Endothelial cell of umbilical vein (primary cell): ENCODE data around the gene GRID1. TPM values are rescaled to one million over a fixed set of nuclear protein-coding genes. Genes with fewer than 3 reads are reported as not detected.

Experiments used
- BruUV-seq: library from RNA; stranded (reverse); fragments of 400-500 nt; replicated peaks from 2 replicates; lab custom pipeline; 2021; lab: Mats Ljungman, UMichigan
- CTCF ChIA-PET: fragments of 300-600, 350-600 bp; sonication (Branson Sonifier 250); formaldehyde crosslinking; loops from one replicate; lab custom pipeline; 2021; ENCODE audit warnings: antibody characterized with exemption, inconsistent platforms; lab: Charles Lee
- POLR2A ChIA-PET: fragments of 300-600, 350-600 bp; sonication (Branson Sonifier 250); formaldehyde crosslinking; loops from one replicate; lab custom pipeline; 2021; ENCODE audit warnings: antibody characterized with exemption, inconsistent platforms; lab: Charles Lee
- DNase-seq: peaks from one replicate; pipeline ENCODE4 v3.0.0-alpha.2; 2011; ENCODE audit warnings: low read depth, low spot score
- FAIRE-seq: peaks from 2 replicates; lab custom pipeline; 2011; peaks lifted over from hg19 to GRCh38; lab: Jason Lieb, UNC
- H2AFZ ChIP-seq: 2 replicates; pipeline ENCODE4 v1.6.0; 2012; ENCODE audit warnings: low read depth, low read length, control low read depth, inconsistent platforms
- H3K27ac ChIP-seq: 2 replicates; pipeline ENCODE4 v1.5.1; 2011; ENCODE audit warnings: low read depth, mild to moderate bottlenecking, control low read depth, low read length, moderate library complexity; ENCODE audit not compliant: insufficient read depth
- H3K27me3 ChIP-seq, 2 experiments: 2 replicates each; pipeline versions ENCODE4 v1.6.0 to v1.6.1; 2011; ENCODE audit warnings: low read length in 2 of 2, mixed read lengths in 1 of 2; ENCODE audit not compliant: control insufficient read depth in 2 of 2, insufficient read depth in 2 of 2
- H3K36me3 ChIP-seq, 2 experiments: 2 replicates in 1 of 2; 3 replicates in 1 of 2; pipeline ENCODE4 v1.5.1; 2011; ENCODE audit warnings: low read length in 2 of 2, mild to moderate bottlenecking in 1 of 2, moderate library complexity in 1 of 2; ENCODE audit not compliant: control insufficient read depth in 2 of 2, insufficient read depth in 2 of 2; ENCODE audit errors: extremely low read depth in 1 of 2
- H3K4me1 ChIP-seq: 3 replicates; pipeline ENCODE4 v1.5.1; 2011; ENCODE audit warnings: mild to moderate bottlenecking, low read length; ENCODE audit not compliant: control insufficient read depth, insufficient read depth; ENCODE audit errors: extremely low read depth
- H3K4me2 ChIP-seq: 2 replicates; pipeline ENCODE4 v1.6.1; 2011; ENCODE audit warnings: low read length, control low read depth, mixed read lengths; ENCODE audit not compliant: insufficient read depth
- H3K4me3 ChIP-seq, 3 experiments: fragments of 200-600 bp in 1 of 3; sonication (generic), shearing (Covaris generic) in 1 of 3; replicated peaks in 1 of 3; 2 replicates each; pipeline ENCODE4 v1.5.1; 2011 to 2016; ENCODE audit warnings: control low read depth in 3 of 3, low read length in 3 of 3, mild to moderate bottlenecking in 2 of 3, inconsistent platforms in 1 of 3, low read depth in 1 of 3, moderate library complexity in 1 of 3; ENCODE audit not compliant: insufficient read depth in 1 of 3
- H3K79me2 ChIP-seq: 2 replicates; pipeline ENCODE4 v1.6.0; 2012; ENCODE audit warnings: low read length, inconsistent platforms; ENCODE audit not compliant: control insufficient read depth, insufficient read depth
- H3K9ac ChIP-seq: replicated peaks from 2 replicates; pipeline ENCODE3; 2011; ENCODE audit warnings: low read length, control low read depth; ENCODE audit not compliant: insufficient read depth; ENCODE audit errors: extremely low read depth
- H3K9me1 ChIP-seq: replicated peaks from 3 replicates; pipeline ENCODE4 v1.6.0; 2011; ENCODE audit warnings: mild to moderate bottlenecking, low read length; ENCODE audit not compliant: control insufficient read depth, insufficient read depth; ENCODE audit errors: extremely low read depth
- H3K9me3 ChIP-seq: replicated peaks from 2 replicates; pipeline ENCODE4 v1.5.1; 2012; ENCODE audit warnings: low read length, inconsistent platforms; ENCODE audit not compliant: control insufficient read depth, insufficient read depth
- H4K20me1 ChIP-seq: replicated peaks from 2 replicates; pipeline ENCODE3; 2011; ENCODE audit warnings: mild to moderate bottlenecking, low read length; ENCODE audit not compliant: control insufficient read depth, insufficient read depth; ENCODE audit errors: extremely low read depth
- CTCF ChIP-seq, 2 donors: IDR thresholded peaks; 1 replicate in 1 of 2; 2 replicates in 1 of 2; pipeline ENCODE4 v1.5.1; 2011; ENCODE audit warnings: low read length in 2 of 2, mild to moderate bottlenecking in 2 of 2, moderate library complexity in 2 of 2, control low read depth in 1 of 2, inconsistent platforms in 1 of 2, low read depth in 1 of 2; ENCODE audit not compliant: insufficient read depth in 1 of 2; ENCODE audit errors: extremely low read depth in 1 of 2
- FOS ChIP-seq: IDR thresholded peaks from 2 replicates; pipeline ENCODE4 v1.6.1; 2011; ENCODE audit warnings: mild to moderate bottlenecking, low read length, moderate library complexity, borderline replicate concordance; ENCODE audit not compliant: insufficient read depth
- JUN ChIP-seq: IDR thresholded peaks from 2 replicates; pipeline ENCODE4 v1.6.1; 2011; ENCODE audit warnings: borderline replicate concordance, low read depth; ENCODE audit not compliant: insufficient read length, insufficient read depth
- MAX ChIP-seq: IDR thresholded peaks from 2 replicates; pipeline ENCODE4 v1.6.1; 2011; ENCODE audit not compliant: insufficient read depth, insufficient read length
- POLR2A ChIP-seq: IDR thresholded peaks from 2 replicates; pipeline ENCODE4 v1.6.1; 2012; ENCODE audit warnings: low read depth, mild to moderate bottlenecking, control low read depth, low read length
- POLR2AphosphoS5 ChIP-seq: IDR thresholded peaks from 2 replicates; pipeline ENCODE4 v1.6.1; 2012; ENCODE audit warnings: low read depth, mild to moderate bottlenecking, control low read depth, low read length, moderate library complexity; ENCODE audit not compliant: insufficient read depth
- dilution Hi-C: fragments of 300-500 bp; cut with MboI; formaldehyde crosslinking; loops from one replicate; pipeline ENCODE4 v1.15.0; 2019; ENCODE audit warnings: low sequenced_read_pairs; ENCODE audit not compliant: extremely low pct_ligation_motif_present
- intact Hi-C: fragments of 100-400 bp; cut with micrococcal nuclease; formaldehyde crosslinking; loops from one replicate; pipeline ENCODE4 v1.10.0; 2022
- polyA plus RNA-seq, 4 experiments: library from polyadenylated mRNA; depleted of rRNA in 3 of 4; stranded (reverse) in 3 of 4; unstranded in 1 of 4; fragments of >200 nt; gene quantifications; 2 replicates each; pipeline versions ENCODE4 v1.2.1 to v1.2.3, GENCODE V29; 2011 to 2012; ENCODE audit warnings: missing spikeins in 1 of 4
- total RNA-seq: library from RNA; stranded (reverse); gene quantifications from 2 replicates; pipeline ENCODE4 v1.2.3, GENCODE V29; 2021

GRID1 gene
- total and polyA plus RNA-seq, 2 donors (not counting 3 experiments of a cell fraction or from before 2014, with no cell fraction given): not detected

GRCh38 chr10:86160890-86161585 lies 205.6 kb downstream of the GRID1 start:
- POLR2A ChIA-PET: no interaction called here
- Histone ChIP-seq H3K9me1 (no peaks in the 10 kb centered on the region), H3K36me3 (no peaks in the 10 kb centered on the region), H3K79me2 (no peaks in the 10 kb centered on the region), H3K4me2 (no peak overlapping the region), H3K27me3 (no peaks in the 10 kb centered on the region), H3K9me3 (no peaks in the 10 kb centered on the region), H3K4me1 (no peaks in the 10 kb centered on the region), H4K20me1 (no peaks in the 10 kb centered on the region), H2AFZ (no peak overlapping the region), H3K27ac (no peak overlapping the region), H3K4me3 (no peak overlapping the region), H3K9ac (no peak overlapping the region)
- no peak for TF ChIP-seq POLR2A
- TF ChIP-seq CTCF (IDR thresholded peaks at IDR 0.05; ENCODE audit: extremely low read depth in 1 of 2, insufficient read depth in 1 of 2, low read depth in 1 of 2, low read length in 2 of 2): no peak
- TF ChIP-seq FOS: no peak
- no peak for TF ChIP-seq POLR2AphosphoS5
- no peak for TF ChIP-seq MAX
- no peak for TF ChIP-seq JUN
- FAIRE-seq: no peak
- CTCF ChIA-PET: no interaction called here
- DNase-seq: no peak
- dilution Hi-C loops (no loop called here), intact Hi-C loops (no loop called here)
- BruUV-seq: no TSS peak
